Frontal cortex (tissue), 4 donors: ENCODE results near the gene NPC1L1. TPM values are rescaled to one million over a fixed set of nuclear protein-coding genes. Genes with fewer than 3 reads are reported as not detected.
A peak's percentile ranks its signal among the peaks of the same experiment; 100 is the strongest.
"Not testable (repeated sequence)": the region's sequence is repeated elsewhere in the genome, so short reads cannot be mapped to it uniquely, and the experiment has no call there.

Experiments
- DNase-seq, 2 donors: peaks; one replicate each; pipeline ENCODE4 v3.0.0; 2012; ENCODE audit warnings: low spot score in 2 of 2
- FAIRE-seq: peaks from 2 replicates; lab custom pipeline; 2012; peaks lifted over from hg19 to GRCh38; lab: Jason Lieb, UNC
- total RNA-seq: library from RNA; depleted of rRNA; stranded (reverse); fragments of >200 nt; gene quantifications from one replicate; pipeline ENCODE4 v1.2.3, GENCODE V29; 2014
- donor health status: control.
- donor health status: control.
- donor health status: control.

Gene NPC1L1
- total RNA-seq, 1 donor from 2014 or later, result not detected

GRCh38 chr7:44515590-44516268, 25.4 kb downstream of the NPC1L1 start:
- FAIRE-seq (no peak), DNase-seq (no peak)

- no peak for FAIRE-seq
- DNase-seq, result no peak
Measured at GRCh38 chr7:44512736-44513135, 28.4 kb downstream of the NPC1L1 start.

GRCh38 chr7:44511863-44512468, 29.2 kb downstream of the NPC1L1 start:
- DNase-seq, result no peak
- no peak for FAIRE-seq

- DNase-seq, result no peak
- no peak for FAIRE-seq
Measured at GRCh38 chr7:44511236-44511635, 29.9 kb downstream of the NPC1L1 start.

- DNase-seq, result no peak
- no peak for FAIRE-seq
Measured at GRCh38 chr7:44508328-44509030, 32.7 kb downstream of the NPC1L1 start.

- FAIRE-seq, DNase-seq: not testable (repeated sequence)
Measured at GRCh38 chr7:44506592-44507288, 34.4 kb downstream of the NPC1L1 start.

- no peak for FAIRE-seq
- DNase-seq, result no peak
Measured at GRCh38 chr7:44505595-44505994, 35.5 kb downstream of the NPC1L1 start.

GRCh38 chr7:44498230-44498954, 42.7 kb downstream of the NPC1L1 start:
- no peak for FAIRE-seq
- DNase-seq, result no peak

GRCh38 chr7:44497155-44498027, 43.7 kb downstream of the NPC1L1 start:
- FAIRE-seq (no peak), DNase-seq (no peak)

GRCh38 chr7:44496385-44496784, 44.7 kb downstream of the NPC1L1 start:
- FAIRE-seq, result no peak
- DNase-seq, result no peak

- FAIRE-seq, result peak; percentile 42
- no peak for DNase-seq
Measured at GRCh38 chr7:44494960-44495359, 46.2 kb downstream of the NPC1L1 start.

GRCh38 chr7:44491229-44491628, 49.9 kb downstream of the NPC1L1 start:
- DNase-seq (no peak), FAIRE-seq (no peak)

GRCh38 chr7:44490351-44491200, 50.6 kb downstream of the NPC1L1 start, which contains the start of gene NUDCD3:
Gene NUDCD3 (minus strand): TSS chr7:44490658. CDS start chr7:44490600, 58 bp downstream.
- DNase-seq (peak; percentile 87 to 88), FAIRE-seq (no peak)

- DNase-seq, result peak in 1 of 2 donors; percentile 17
- no peak for FAIRE-seq
Measured at GRCh38 chr7:44489955-44490350, 51.2 kb downstream of the NPC1L1 start.

- FAIRE-seq (no peak), DNase-seq (no peak)
Measured at GRCh38 chr7:44488955-44489354, 52.2 kb downstream of the NPC1L1 start.

- FAIRE-seq (no peak), DNase-seq (no peak)
Measured at GRCh38 chr7:44486693-44487092, 54.4 kb downstream of the NPC1L1 start.

GRCh38 chr7:44486001-44486400, 55.1 kb downstream of the NPC1L1 start:
- FAIRE-seq, result no peak
- DNase-seq, result no peak
